Body of pancreas (tissue), 4 donors: ENCODE results near the gene A3GALT2. TPM values are rescaled to one million over a fixed set of nuclear protein-coding genes. Genes with fewer than 3 reads are reported as not detected.

Experiments used
- ATAC-seq: fragments of 150-250 bp; one replicate; pipeline ENCODE4 v1.9.1; 2016
- DNase-seq, 4 donors: peaks; one replicate each; pipeline ENCODE4 v3.0.0-alpha.2; 2019
- H3K27ac ChIP-seq, 4 donors: fragments of 200-600 bp; sonication (generic); 1 replicate in 3 of 4; 2 replicates in 1 of 4; pipeline versions ENCODE4 v1.5.1 to v1.6.1; 2016 to 2019; ENCODE audit warnings: mild to moderate bottlenecking in 1 of 4, mixed read lengths in 1 of 4, moderate library complexity in 1 of 4
- H3K27me3 ChIP-seq, 2 donors: fragments of 200-600 bp; sonication (generic); one replicate each; pipeline ENCODE4 v1.6.0; 2016; ENCODE audit warnings: mild to moderate bottlenecking in 1 of 2
- H3K36me3 ChIP-seq, 2 donors: fragments of 200-600 bp; sonication (generic); replicated peaks in 1 of 2; 2 replicates each; pipeline ENCODE4 v1.5.1; 2016; ENCODE audit warnings: low read depth in 2 of 2; ENCODE audit not compliant: insufficient read depth in 1 of 2
- H3K4me1 ChIP-seq: fragments of 200-600 bp; sonication (generic); one replicate; pipeline ENCODE4 v1.6.0; 2016
- H3K4me3 ChIP-seq, 2 donors: fragments of 200-600 bp; sonication (generic); 1 replicate in 1 of 2; 2 replicates in 1 of 2; pipeline ENCODE4 v1.5.1; 2016 to 2019
- H3K9me3 ChIP-seq, 3 donors: fragments of 200-600 bp; sonication (generic); 1 replicate in 2 of 3; 2 replicates in 1 of 3; pipeline ENCODE4 v1.5.1; 2016
- POLR2A ChIP-seq, 3 donors: fragments of 450-650 bp; IDR thresholded peaks; one replicate each; pipeline ENCODE4 v1.6.1; 2016; ENCODE audit warnings: antibody characterized with exemption in 3 of 3, mild to moderate bottlenecking in 2 of 3
- WGBS, 2 donors: methylation state at CpG; one replicate each; pipeline ENCODE4 v1.1.5; 2017; 5-methylcytosine and 5-hydroxymethylcytosine counted together
- intact Hi-C: fragments of 100-400 bp; cut with DNase I; formaldehyde crosslinking; loops from one replicate; pipeline ENCODE4 v1.15.1; 2023
- total RNA-seq, 2 donors: library from RNA; depleted of rRNA; stranded (reverse); fragments of >200 nt; gene quantifications; one replicate each; pipeline ENCODE4 v1.1.0, GENCODE V29; 2016
- TF ChIP-seq, protein P1 (sequence below), 7 experiments: fragments of 450-650 bp in 4 of 7; fragments of 200-600 bp in 3 of 7; sonication (generic) in 3 of 7; IDR thresholded peaks; one replicate each; pipeline ENCODE4 v1.5.1; 2016 to 2019; ENCODE audit warnings: antibody characterized with exemption in 7 of 7

Gene A3GALT2
- total RNA-seq: not detected

DNA sequence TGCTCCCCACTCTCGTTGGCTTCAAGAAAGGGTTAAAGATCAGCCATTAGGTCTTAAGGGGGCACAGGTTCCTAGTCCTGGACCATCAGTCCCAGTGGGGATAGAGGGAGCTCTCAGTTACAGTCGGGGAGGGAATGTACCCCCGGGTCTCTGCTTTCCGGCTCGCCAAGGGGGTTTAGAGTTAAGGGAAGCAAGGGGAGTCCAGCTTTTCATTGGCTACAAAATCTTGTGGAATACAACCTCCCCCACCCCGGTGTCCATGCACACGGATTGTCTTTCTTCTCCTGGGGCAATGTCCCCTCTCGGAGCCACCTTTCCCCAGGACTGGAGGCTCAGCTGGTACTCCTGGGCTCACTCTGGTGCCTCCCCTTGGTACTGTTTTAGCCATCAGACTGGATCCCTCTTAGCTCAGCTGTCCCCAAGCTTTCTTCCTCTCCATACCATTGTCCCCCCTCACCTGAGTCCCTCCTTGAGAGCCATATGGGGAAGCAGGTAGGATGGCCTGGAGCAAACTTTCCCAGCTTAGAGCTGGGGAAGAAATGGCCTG is at the start of gene A3GALT2:
TSS of gene A3GALT2 (minus strand) at position 480 of the 547 bp plus-strand sequence. CDS start at position 480, 0 bp downstream.
- no peak within 1 kb of the TSS for H3K27ac ChIP-seq
- H3K4me1 ChIP-seq: no peaks in the 10 kb centered on the region
- WGBS, 2 donors: 70 to 78% methylated on average over 7 to 8 of the region's 8 CpGs
- no peaks in the 10 kb centered on the region for H3K27me3 ChIP-seq
- no peak for ATAC-seq
- H3K9me3 ChIP-seq: no peaks in the 10 kb centered on the region
- no peak for DNase-seq
- H3K36me3 ChIP-seq: peaks cover 15 to 25% of the 10 kb centered on the region in 2 donors
- intact Hi-C loops: no loop called here
- H3K4me3 ChIP-seq: no peak within 1 kb of the TSS
- TF ChIP-seq, protein P1, sequence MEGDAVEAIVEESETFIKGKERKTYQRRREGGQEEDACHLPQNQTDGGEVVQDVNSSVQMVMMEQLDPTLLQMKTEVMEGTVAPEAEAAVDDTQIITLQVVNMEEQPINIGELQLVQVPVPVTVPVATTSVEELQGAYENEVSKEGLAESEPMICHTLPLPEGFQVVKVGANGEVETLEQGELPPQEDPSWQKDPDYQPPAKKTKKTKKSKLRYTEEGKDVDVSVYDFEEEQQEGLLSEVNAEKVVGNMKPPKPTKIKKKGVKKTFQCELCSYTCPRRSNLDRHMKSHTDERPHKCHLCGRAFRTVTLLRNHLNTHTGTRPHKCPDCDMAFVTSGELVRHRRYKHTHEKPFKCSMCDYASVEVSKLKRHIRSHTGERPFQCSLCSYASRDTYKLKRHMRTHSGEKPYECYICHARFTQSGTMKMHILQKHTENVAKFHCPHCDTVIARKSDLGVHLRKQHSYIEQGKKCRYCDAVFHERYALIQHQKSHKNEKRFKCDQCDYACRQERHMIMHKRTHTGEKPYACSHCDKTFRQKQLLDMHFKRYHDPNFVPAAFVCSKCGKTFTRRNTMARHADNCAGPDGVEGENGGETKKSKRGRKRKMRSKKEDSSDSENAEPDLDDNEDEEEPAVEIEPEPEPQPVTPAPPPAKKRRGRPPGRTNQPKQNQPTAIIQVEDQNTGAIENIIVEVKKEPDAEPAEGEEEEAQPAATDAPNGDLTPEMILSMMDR (IDR thresholded peaks at IDR 0.05): no peak
- no peak for TF ChIP-seq POLR2A (IDR thresholded peaks at IDR 0.05)

DNA sequence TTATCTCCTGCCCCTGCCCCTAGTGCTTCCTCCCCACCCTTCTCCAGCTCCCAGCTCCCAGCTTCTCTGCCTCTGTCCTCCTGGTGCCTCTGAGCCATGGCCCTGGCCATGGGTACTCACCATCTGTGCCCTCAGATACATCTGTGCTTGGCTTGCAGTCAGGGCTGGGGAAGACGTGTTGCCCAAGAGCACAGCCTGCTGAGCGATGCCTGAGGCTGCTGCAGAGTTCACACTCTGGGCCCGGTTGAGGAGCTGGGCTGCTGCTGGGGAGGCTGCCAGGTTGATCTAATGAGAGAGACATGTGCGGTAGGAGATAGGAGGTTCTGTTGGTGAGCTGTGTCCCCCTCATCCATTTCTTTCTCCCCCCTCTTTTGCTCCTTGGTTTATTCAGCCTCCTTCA is 49.4 kb upstream of the A3GALT2 start:
- ATAC-seq (no peak), DNase-seq (peak in 2 of 4 donors; percentile 41 to 59)
- Histone ChIP-seq H3K4me1 (peaks cover 4% of the 10 kb centered on the region), H3K9me3 (no peaks in the 10 kb centered on the region), H3K36me3 (peaks cover 0 to 2% of the 10 kb centered on the region in 2 donors), H3K4me3 (no peak overlapping the region), H3K27me3 (no peaks in the 10 kb centered on the region), H3K27ac (no peak overlapping the region)
- TF ChIP-seq, protein P1 (IDR thresholded peaks at IDR 0.05): no peak
- TF ChIP-seq POLR2A (IDR thresholded peaks at IDR 0.05): no peak
- WGBS, 2 donors: 52 to 63% methylated on average over 4 of the region's 4 CpGs
- intact Hi-C loops: no loop called here

DNA sequence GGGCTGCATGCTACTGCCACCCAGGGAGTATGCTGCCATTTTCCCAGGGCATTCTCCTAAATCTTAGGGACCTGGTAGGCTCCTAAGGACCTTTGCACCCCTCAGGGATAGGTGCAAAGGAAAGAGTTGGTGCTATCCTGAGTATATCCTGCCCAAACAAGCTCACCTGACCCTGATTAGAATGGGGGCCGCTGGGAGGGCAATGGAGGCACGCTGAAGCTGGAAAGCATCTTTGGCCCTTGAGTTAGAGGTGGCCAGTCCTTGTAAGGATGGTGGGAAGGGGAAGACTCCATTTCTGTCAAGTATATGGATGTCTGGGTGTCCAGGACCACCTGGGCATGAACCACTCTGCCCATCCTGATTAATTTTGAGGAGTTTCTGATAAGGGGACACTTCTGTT is 48.9 kb upstream of the A3GALT2 start:
- Histone ChIP-seq H3K4me3 (no peak overlapping the region), H3K9me3 (no peaks in the 10 kb centered on the region), H3K4me1 (peaks cover 5% of the 10 kb centered on the region), H3K36me3 (peaks cover 0 to 2% of the 10 kb centered on the region in 2 donors), H3K27ac (no peak overlapping the region), H3K27me3 (no peaks in the 10 kb centered on the region)
- ATAC-seq (no peak), DNase-seq (no peak)
- TF ChIP-seq, protein P1 (IDR thresholded peaks at IDR 0.05): no peak
- TF ChIP-seq POLR2A (IDR thresholded peaks at IDR 0.05): no peak
- WGBS, 2 donors: 68 to 79% methylated on average over 2 of the region's 2 CpGs
- intact Hi-C loops: loop anchor here (5.0 kb wide), 1 partner anchor 72 kb away; no protein-coding TSS in a partner anchor

DNA sequence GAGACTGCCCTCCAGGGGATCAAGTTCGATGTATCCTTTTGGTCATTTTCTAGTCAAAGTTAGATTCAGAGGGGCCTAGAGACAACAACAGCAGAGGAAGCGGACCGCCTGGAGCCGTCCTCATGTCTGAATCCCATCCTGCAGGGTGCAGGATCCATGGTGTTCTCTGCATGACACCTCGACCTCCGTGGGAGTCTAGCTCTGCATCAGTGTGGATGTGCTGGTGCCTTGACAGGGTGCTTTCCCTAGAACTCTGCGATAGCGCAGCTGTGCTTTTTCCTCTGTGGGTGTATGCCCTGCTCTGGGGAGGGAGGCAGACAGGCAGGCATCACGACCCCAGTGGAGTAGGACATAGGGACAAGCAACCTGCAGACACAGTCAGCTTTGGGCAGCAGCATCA is 48.2 kb upstream of the A3GALT2 start:
- H3K36me3 ChIP-seq: peaks cover 0 to 2% of the 10 kb centered on the region in 2 donors
- 77% methylated on average over 9 of the region's 9 CpGs; no CpG with 5 or more reads in 1 of the 2 donors for WGBS, 2 donors
- DNase-seq: no peak

More for the DNA sequence above, 48.2 kb upstream of the A3GALT2 start:
- no peak for ATAC-seq
- Histone ChIP-seq H3K9me3 (no peaks in the 10 kb centered on the region), H3K27me3 (no peaks in the 10 kb centered on the region), H3K27ac (no peak overlapping the region), H3K4me3 (no peak overlapping the region), H3K4me1 (peaks cover 12% of the 10 kb centered on the region)
- no peak for TF ChIP-seq POLR2A (IDR thresholded peaks at IDR 0.05)
- TF ChIP-seq, protein P1 (IDR thresholded peaks at IDR 0.05): no peak
- intact Hi-C loops: loop anchor here (5.0 kb wide), 1 partner anchor 72 kb away; no protein-coding TSS in a partner anchor
